CD4-positive, alpha-beta T cell treated with Interleukin-12 subunit alpha and Interleukin-12 subunit beta, for 1 hour (primary cell): ENCODE measurements around the gene CLDN4.
"Not testable (repeated sequence)": the region's sequence is repeated elsewhere in the genome, so short reads cannot be mapped to it uniquely, and the experiment has no call there.

Experiments used
- DNase-seq: peaks from one replicate; pipeline ENCODE4 v3.0.0-alpha.2; 2020

Gene CLDN4

DNA sequence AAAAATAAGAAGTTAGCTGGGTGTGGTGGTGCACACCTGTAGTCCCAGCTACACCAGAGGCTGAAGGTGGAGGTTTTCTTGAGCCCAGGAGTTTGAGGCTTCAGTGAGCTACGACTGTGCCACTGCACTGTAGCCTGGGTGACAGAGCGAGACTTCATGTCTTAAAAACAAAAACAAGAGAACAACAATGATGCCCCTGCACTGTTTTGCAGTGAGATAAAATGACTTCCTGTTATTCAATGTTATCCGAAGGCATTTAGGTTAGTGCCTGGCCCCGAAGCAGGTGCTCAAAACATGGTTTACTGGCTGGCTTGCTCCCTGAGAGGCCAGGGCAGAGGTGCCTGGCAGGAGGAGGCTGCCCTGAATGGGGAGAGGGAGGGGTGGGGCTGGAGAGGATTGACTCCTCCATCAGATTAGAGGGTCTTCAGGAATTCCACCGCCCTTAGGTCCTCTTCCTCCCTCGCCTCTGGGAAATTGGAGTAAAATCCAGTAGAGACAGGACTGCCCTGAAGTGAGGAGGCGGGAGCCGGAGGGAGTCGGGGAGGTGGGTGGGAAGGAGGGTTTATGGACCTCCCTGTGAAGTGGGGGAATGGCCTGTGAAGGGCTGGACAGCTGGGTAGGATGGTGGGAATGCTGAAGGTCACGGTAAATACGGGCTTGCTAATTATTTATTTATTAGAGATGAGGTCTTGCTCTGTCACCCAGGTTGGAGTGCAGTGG, 6.8 kb upstream of the CLDN4 start:
- DNase-seq, result no peak

DNA sequence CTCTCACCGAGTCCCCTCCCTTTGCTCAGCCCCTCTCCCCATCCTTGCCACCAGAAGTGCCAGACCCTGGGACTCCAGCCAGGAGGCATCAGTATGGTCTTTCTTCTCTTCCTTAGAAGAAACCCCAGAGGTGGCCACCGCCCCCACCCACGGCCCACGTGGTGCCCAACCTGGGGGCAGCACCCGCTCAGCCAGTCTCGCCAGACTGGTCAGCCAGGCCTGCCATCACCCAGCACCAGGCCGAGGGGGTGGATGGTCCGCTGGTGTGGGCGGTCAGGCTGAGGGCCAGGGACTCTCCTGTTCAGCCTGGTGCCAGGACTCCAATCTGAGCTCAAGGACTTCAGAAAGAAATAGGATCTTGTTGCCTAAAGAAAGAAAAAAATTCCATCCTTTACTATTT, 5.8 kb upstream of the CLDN4 start:
- no peak for DNase-seq

DNA sequence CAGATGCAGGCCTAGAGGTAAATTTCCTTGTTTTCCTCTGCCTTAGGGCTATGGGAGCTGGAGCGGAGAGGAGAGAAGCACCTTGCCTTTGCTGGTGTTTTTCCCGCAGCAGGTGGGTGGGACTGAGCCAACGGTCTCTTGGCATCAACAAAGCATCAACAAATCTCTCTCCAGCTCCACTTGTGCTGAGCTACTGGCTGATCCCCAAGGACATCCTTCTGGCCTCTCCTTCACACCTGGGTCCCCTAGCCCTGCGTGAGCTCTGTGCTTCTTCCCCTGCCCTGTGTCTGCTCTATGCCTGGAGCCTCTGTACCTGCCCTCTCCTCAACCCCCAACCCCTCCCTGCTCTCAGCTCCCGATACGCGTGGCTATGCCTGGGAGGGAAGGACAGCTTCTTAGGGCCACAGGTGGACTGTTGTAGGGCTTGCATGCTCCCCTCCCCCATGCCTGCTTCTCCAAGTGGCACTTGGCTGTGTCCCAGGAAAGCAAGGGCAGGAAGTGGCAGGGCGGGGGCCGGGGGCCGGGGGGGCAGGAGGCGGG, 3.2 kb upstream of the CLDN4 start:
- no peak for DNase-seq

DNA sequence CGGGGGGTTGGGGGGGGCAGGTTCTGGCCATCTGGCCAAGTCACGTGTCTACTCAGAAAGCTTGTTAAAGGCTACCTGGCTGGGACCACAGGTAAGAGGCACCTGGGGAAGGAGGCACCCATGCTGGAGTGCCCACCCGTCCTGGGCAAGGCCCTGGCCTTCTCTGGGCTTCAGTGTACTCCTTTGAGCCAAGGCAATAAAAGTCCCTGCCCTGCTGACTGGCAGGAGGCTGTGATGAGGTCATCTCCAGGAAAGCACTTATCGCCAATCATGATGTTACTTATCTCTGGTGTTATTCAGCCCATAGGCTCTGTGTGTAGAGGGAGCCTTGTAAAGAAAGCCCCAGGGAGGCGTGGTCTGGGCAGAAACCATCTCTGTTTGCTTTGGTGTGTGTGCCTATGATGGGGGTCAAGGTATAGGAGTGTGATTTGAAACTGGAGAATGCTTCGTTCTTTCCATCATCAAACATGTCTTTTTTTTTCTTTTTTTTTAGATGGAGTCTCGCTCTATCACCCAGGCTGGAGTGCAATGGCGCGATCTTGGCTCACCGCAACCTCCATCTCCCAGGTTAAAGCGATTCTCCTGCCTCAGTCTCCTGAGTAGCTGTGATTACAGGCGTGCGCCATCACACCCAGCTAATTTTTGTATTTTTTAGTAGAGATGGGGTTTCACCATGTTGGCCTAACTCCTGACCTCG, 2.5 kb upstream of the CLDN4 start:
- peak; percentile 21 for DNase-seq

DNA sequence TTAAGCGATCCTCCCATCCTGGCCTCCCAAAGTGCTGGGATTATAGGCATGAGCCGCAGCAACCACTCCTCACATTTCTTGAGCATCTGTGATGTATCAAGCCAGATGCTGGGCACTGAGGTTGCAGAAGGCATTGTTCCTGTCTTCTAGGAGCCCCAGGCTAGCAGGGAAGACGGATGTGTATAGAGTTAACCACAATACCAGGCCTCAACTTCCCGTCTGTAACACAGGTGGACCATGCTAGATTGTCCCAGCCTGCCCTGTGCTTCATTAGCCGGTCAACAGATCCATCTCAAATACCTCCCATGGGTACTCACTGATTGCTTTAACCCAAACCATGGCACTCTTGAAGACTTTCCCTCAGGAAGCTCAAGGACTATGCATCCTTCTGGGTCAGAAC, 1.8 kb upstream of the CLDN4 start:
- no peak for DNase-seq

DNA sequence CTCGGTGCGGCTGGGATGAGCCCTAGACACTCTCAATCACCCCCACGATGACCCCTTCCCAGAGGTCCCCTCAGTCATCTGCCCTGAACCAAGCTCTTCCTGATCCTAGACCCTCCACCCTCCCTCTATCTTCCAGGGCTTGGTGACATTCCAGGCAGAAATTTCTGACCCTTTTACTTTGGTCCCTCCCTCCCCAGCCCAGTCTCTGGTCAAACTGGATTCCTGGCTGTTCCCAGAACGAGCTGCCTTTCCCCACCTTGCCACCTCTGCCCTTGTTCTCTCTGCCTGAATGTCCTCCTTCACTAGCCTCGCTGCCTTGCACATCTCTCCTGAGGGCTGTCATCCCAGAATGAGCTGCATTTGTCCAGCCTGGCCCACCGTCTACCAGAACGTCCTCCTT, 1.3 kb upstream of the CLDN4 start:
- no peak for DNase-seq

DNA sequence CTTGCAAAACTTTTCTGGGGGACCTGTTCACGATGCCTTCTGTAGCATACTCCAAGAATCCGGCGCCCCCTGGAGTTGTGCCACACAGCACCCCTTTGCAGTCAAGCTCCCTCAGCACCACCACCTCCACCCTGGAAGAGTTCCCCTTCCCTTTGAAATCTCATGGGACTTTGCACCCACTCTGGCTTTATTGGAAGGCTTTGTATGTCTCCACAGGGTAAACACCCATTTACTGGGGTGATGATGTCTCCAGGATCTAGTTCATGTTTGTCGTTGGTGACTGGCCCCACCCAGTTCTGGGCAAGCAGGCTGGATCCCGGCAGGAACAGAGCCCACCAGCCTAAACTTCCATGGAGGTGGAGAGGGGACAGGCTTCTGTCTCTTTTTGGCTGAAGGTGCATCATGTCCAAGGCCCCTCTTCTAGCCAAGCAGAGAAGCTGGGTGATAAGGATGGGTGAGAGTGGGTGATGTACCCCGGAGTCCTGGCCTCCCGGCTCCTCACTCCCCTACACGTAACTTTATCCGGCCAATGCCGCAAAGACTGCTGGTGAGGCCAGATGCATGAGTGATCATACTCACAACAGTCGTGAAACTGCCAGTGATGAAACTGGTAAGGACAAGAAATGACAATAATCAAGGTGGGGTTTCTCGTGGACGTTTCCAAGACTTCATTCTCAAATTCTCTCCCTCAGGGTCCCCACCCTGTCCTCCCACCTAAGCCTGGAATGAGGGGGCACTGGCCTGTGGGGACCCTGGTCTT, 695 bp upstream of the CLDN4 start:
- DNase-seq, result no peak

DNA sequence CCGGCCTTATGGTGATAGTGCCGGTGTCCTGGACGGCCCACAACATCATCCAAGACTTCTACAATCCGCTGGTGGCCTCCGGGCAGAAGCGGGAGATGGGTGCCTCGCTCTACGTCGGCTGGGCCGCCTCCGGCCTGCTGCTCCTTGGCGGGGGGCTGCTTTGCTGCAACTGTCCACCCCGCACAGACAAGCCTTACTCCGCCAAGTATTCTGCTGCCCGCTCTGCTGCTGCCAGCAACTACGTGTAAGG, 713 bp downstream of the CLDN4 start:
- no peak for DNase-seq

DNA sequence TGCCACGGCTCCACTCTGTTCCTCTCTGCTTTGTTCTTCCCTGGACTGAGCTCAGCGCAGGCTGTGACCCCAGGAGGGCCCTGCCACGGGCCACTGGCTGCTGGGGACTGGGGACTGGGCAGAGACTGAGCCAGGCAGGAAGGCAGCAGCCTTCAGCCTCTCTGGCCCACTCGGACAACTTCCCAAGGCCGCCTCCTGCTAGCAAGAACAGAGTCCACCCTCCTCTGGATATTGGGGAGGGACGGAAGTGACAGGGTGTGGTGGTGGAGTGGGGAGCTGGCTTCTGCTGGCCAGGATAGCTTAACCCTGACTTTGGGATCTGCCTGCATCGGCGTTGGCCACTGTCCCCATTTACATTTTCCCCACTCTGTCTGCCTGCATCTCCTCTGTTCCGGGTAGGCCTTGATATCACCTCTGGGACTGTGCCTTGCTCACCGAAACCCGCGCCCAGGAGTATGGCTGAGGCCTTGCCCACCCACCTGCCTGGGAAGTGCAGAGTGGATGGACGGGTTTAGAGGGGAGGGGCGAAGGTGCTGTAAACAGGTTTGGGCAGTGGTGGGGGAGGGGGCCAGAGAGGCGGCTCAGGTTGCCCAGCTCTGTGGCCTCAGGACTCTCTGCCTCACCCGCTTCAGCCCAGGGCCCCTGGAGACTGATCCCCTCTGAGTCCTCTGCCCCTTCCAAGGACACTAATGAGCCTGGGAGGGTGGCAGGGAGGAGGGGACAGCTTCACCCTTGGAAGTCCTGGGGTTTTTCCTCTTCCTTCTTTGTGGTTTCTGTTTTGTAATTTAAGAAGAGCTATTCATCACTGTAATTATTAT, 1.2 kb downstream of the CLDN4 start:
- DNase-seq, result no peak

DNA sequence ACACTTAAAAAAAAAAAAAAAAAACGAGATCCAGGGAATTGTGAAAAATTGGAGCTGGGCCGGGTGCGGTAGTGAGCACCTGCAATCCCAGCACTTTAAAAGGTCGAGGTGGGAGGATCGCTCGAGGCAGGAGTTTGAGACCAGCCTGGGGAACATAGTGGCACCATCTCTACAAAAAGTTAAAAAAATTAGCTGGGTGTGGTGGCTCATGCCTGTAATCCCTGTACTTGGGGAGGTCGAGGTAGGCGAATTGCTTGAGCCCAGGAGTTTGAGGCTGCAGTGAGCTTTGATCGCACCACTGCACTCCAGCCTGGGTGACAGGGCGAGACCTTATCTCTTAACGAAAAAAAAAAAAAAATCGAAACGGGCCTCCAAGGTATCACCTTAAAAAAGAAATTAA, 2.0 kb downstream of the CLDN4 start:
- DNase-seq, result no peak

DNA sequence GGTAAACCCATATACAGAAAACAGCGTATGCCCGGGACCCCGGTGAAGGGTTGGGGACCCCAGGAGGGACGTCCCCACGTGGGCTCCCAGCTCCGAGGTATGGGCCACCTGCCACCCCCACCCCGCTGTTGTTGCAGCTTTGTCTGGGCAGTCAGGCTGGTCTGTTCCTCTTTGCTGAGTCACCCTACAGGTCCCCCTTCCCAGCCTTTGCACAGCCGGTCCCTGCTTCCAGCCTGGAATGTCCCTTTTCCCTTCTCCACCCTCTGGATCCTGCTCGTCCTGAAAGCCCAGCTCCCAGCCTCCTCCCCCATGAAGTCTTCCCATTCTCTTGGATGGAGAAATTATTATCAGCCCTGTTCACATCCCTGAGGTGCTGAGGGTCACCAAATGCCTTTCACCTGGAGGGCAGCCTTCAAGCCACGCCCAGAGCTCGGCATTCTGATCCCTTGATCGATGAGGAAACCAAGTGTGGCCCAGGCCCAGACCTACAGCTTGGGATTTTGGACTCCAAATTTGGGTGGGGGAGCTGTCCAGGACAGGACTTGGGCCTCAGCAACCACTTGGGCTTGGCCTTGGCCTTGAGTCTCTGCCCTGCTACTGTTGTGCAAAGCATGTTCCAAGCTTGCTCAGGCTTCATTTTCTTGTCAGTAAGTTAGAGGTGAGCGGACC, 2.6 kb downstream of the CLDN4 start:
- DNase-seq, result no peak

DNA sequence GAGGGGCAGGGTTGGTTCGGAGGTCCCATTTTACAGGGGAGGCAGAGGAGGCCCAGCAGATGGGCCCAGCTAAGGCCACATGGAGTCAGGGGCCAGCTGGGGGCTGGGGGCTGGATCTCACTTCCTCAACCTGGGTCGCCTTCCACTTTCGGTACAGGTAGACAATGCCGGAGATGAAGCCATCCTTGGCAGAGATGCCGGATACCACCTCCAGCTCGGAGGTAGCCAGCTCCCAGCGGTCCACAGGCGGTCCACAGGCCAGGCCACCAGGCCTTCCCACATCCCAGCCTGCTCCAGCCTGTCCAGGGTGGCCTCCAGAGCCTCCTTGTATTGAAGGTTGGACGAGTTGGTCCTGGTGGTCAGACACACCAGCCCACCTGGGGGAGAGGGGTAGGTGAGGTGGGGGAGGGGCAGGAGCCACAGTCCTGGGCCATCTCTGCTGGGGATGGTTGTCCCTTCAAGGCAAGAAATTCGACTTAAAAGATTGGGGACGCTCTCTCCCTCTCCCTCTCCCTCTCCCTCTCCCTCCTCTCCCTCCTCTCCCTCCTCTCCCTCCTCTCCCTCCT, 3.9 kb downstream of the CLDN4 start:
- no peak for DNase-seq

DNA sequence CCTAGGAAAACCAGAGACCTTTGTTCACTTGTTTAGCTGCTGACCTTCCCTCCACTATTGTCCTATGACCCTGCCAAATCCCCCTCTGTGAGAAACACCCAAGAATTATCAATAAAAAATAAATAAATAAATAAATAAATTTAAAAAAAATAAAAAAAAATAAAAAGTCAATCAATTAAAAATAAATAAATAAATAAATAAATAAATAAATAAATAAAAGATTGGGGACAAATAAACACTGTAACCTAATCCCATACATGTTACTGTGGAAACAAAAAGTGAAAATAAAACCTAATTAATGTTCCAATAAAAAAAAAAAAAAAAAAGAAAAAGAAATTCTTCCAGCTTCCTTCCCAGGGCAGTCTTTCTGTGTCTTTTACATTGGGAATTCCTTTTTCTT, 6.4 kb downstream of the CLDN4 start:
- not testable (repeated sequence) for DNase-seq

DNA sequence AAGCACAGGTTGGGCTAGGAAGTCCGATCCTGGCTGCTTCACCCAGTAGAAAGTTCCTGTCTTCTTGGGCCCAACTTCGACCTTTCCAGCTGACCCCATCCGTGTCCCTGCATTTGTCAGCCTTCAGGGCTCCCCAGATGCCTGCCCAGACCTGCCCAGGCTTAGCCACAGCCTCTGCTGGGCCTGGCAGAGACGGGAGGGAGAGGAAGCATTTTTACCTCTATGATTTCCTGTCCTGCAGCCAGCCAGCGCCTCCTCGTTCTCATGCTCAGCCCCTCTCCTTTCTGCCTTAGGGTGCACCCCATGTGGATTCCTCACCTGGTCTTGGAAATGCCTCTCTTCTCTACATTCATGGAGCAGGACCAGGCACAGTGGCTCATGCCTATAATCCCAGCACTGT, 7.8 kb downstream of the CLDN4 start:
- no peak for DNase-seq

DNA sequence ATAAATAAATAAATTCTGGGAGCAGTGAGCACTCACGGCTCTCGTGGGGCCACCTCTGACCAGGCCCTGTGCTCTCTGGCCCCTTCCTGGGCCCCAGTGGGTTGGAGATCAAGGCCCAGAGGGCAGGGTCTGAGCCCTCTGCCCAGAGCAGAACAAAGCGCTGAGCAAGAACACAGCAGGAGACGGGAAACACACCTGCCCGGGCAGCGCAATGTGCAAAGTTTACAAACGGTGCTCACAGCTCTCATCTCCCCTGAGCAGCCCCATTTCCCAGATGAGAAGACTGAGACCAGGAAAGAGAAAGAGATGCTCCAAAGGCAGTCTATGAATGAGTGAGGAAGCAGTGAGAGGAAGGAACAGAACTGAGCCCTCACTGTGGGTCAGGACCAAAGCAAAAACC, 8.5 kb downstream of the CLDN4 start:
- DNase-seq, result no peak

DNA sequence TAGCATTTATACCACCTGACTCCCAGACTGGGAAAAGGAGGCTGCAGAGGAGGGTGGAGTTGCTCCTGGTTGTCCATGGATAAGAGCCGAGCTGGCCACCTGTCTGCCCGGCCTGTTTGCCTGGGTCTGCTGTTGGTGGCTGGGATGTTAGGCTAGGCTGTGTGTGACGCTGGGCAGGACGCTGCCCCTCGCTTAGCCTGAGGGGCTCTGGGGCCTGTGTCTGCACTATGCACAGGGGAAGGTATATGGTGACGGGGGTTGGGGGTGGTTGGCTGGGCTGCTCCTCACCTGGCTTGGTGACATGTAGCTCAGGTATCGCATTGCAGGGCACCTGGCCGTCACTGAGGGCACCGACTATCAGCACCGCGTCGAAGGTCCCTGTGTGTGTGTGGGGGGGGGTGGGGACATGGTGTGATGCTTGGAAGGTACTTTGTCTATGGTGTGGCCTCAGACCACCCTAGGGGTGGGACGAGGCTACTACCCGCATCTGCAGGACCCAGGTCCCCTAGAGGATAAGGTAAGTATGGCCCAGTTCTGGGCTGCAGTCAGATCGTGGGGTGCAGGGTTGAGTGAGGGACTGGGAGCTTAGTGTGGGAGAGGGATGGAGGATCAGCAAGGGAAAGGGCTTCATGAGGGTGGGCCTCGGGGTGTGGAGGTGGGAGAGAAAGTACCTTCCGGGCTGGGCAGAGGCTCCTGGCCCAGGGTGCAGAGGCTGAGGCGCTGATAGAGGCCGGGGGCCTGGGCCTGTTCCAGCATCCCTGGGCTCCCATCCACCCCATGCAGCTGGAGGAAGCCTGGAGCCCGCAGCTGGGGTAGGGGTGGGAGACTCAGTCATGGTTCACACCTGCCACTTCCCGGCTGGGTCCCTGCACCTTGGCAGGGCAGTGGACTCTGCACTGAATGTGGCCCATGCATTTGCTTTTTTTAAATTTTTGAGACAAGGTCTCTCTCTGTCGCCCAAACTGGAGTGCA, 9.2 kb downstream of the CLDN4 start:
- no peak for DNase-seq

DNA sequence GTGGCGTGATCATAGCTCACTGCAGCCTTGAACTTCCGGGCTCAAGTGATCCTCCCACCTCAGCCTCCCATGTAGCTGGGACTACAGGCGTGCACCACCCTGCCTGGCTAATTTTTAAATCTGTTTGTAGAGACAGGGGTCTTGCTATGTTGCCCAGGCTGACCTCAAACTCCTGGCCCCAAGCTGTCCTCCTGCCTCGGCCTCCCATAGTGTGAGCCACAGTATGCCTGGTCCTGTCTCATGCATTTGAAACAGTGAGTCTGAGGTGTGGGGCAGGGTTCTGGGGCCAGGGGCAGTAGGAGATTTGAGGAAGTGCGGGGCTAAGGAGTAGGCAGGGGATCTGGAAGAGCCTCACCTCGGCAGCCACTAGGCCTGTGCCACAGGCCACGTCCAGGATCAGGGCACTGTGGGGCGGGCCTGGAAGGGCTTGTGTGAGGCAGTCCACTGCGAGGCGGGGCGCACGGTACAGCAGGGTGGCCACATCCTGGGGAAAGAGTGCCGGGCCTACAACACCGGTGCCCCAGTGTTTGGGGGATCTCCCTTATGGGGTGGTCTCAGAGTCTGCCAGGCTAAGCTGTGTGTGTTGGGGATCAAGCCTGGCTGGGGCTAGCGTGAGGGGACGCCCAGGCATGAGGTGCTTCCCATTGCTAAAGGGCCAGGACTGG, 10.1 kb downstream of the CLDN4 start:
- DNase-seq, result no peak

DNA sequence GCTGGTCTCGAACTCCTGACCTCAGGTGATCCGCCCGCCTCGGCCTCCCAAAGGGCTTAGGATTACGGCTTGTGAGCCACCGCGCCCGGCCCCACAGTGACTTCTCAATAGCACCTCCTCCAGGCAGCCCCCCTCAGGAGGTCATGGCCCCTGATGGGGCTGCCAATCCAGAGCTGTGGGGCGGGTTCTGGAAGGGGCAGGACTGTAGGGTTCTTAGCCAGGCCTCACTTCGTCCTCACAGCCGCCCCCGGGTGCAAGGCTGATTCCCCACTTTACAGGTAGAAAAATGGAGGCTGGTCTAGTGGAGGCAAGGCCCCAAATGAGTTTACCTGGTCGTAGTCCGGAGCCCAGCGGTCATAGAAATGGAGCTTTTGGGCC, 10.9 kb downstream of the CLDN4 start:
- DNase-seq, result no peak

DNA sequence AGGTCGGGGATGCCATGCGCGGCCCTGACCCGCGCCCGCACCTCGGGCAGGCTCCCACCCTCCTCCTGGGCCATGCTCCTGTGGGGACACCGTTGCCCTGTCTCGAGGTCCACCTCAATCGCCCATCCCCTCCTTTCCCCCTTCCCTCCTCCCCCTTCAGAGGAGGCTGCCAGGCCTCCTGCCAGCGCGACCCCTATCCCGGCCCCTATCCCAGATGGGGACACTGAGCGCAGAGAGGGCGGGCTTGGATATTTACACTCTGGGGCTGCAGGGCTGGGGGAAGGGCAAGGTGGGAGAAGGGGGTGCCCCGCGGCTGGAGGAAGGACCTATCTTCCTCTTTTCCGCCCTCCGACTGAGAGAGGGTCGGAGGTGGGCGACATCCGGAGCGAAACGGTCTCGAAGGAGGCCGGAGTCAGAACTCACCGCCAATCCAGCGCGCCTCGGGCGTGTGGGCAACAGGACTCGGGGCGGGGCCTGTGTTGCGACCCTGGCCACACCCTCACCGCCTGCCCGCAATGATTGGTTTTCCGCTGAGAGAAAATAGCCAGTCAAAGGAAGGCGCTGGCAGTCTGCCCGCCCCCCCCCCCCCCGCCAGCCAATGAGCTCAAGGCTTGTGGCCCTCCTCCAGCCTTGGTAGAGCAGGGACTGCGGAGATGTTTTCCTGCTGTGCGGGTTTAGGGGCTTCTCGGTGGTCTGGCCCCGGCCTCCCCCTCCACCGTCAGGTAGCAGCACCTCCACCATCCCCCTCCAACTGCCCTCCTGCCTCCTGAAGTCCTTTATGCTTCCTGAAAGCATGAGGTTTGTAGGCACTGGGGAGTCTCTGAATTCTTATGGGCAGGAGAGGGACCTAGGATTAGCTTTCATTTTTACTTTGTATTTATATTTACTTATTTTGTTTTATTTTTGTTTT, 11.5 kb downstream of the CLDN4 start, which contains the start of gene METTL27:
TSS of gene METTL27 (minus strand) at position 450 of the 910 bp plus-strand sequence. CDS start at position 74, 376 bp downstream.
- peak; percentile 92 for DNase-seq
